CD4-positive, alpha-beta T cell (primary cell): Measurements from ENCODE around the gene RBP5. TPM values are rescaled to one million over a fixed set of nuclear protein-coding genes. Genes with fewer than 3 reads are reported as not detected.

ENCODE experiments used
- ATAC-seq: fragments of 200-7000 bp; cut with Tn5 transposase; one replicate; pipeline ENCODE4 v1.10.0; 2022; ENCODE audit warnings: mild to moderate bottlenecking; ENCODE audit not compliant: poor library complexity
- CTCF ChIA-PET: fragments of 350-600 bp; sonication (Branson Sonifier 250); formaldehyde crosslinking; loops from one replicate; lab custom pipeline; 2021; ENCODE audit warnings: antibody characterized with exemption, inconsistent platforms; lab: Charles Lee
- POLR2A ChIA-PET: fragments of 350-600 bp; sonication (Branson Sonifier 250); formaldehyde crosslinking; loops from one replicate; lab custom pipeline; 2021; ENCODE audit warnings: antibody characterized with exemption, inconsistent platforms; lab: Charles Lee
- DNase-seq, 14 experiments: peaks; one replicate each; pipeline ENCODE4 v3.0.0-alpha.2; 2013 to 2020; ENCODE audit warnings: mixed read lengths in 2 of 14
- H3K27ac ChIP-seq, 2 donors: one replicate each; pipeline versions ENCODE4 v1.5.1 to v1.7.0; 2013; ENCODE audit warnings: low read length in 2 of 2, low read depth in 1 of 2, mild to moderate bottlenecking in 1 of 2
- H3K27me3 ChIP-seq, 2 experiments: 1 replicate in 1 of 2; 2 replicates in 1 of 2; pipeline versions ENCODE4 v1.6.1 to v1.7.0; 2013; ENCODE audit warnings: low read length in 2 of 2, control low read depth in 1 of 2, mild to moderate bottlenecking in 1 of 2, moderate library complexity in 1 of 2; ENCODE audit not compliant: insufficient read depth in 2 of 2, control insufficient read depth in 1 of 2
- H3K36me3 ChIP-seq: one replicate; pipeline ENCODE4 v1.6.1; 2013; ENCODE audit warnings: low read length, control low read depth; ENCODE audit not compliant: insufficient read depth
- H3K4me1 ChIP-seq: one replicate; pipeline ENCODE4 v1.6.1; 2013; ENCODE audit warnings: low read length, control low read depth; ENCODE audit not compliant: insufficient read depth
- H3K4me3 ChIP-seq: one replicate; pipeline ENCODE4 v1.5.1; 2013; ENCODE audit warnings: mild to moderate bottlenecking, low read length, moderate library complexity
- H3K9me3 ChIP-seq, 2 experiments: 1 replicate in 1 of 2; 2 replicates in 1 of 2; pipeline versions ENCODE4 v1.6.1 to v1.7.0; 2013; ENCODE audit warnings: low read length in 2 of 2, mild to moderate bottlenecking in 2 of 2, control low read depth in 1 of 2, moderate library complexity in 1 of 2; ENCODE audit not compliant: control insufficient read depth in 1 of 2, insufficient read depth in 1 of 2
- H3K27ac Mint-ChIP-seq: one replicate; pipeline ENCODE4 v1.8.0; 2020; ENCODE audit warnings: mixed read lengths
- H3K27me3 Mint-ChIP-seq: one replicate; pipeline ENCODE4 v1.8.0; 2021; ENCODE audit warnings: mixed read lengths
- H3K36me3 Mint-ChIP-seq: one replicate; pipeline ENCODE4 v1.8.0; 2021; ENCODE audit warnings: low read depth, mixed read lengths
- H3K4me1 Mint-ChIP-seq: one replicate; pipeline ENCODE4 v1.8.0; 2021; ENCODE audit warnings: low read depth, mixed read lengths
- H3K4me3 Mint-ChIP-seq: one replicate; pipeline ENCODE4 v1.8.0; 2020; ENCODE audit warnings: mild to moderate bottlenecking, mixed read lengths
- H3K9me3 Mint-ChIP-seq: one replicate; pipeline ENCODE4 v1.8.0; 2020; ENCODE audit warnings: mixed read lengths
- intact Hi-C, 2 experiments: fragments of 100-400 bp; cut with DNase I in 1 of 2; cut with micrococcal nuclease in 1 of 2; formaldehyde crosslinking; loops; one replicate each; pipeline versions ENCODE4 v1.15.1 to v1.9.0; 2023 to 2025; cut with DNase I, micrococcal nuclease
- total RNA-seq, 174 experiments: library from RNA in 2 of 174; stranded (reverse) in 2 of 174; gene quantifications; one replicate each; pipeline ENCODE4 v1.2.3 and lab custom pipeline; 2021 to 2026
- TF ChIP-seq, protein P1 (sequence below): fragments of 200-600 bp; IDR thresholded peaks from one replicate; pipeline ENCODE4 v1.8.0; 2022; ENCODE audit warnings: antibody characterized with exemption, mild to moderate bottlenecking

RBP5 gene
- total RNA-seq, 2 experiments from 2014 or later, result not detected

DNA sequence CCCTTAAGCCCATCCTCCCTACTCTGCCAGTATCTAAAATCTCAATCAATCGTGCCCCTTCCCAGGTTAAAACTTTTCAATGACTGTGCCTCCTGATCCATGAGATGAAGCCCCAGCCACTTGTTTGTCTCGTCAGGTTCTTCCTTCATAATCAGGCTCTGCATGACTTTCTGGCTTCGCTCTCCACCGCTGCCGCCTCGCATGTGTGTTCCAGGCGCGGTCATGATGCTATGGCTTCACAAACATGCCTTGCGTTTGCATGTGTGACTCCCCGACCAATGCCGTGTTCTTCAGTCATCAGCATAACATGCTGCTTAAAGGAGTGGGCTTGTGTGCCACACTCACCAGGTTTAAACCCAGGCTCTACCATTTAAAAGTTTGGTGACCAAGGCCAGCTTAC is 14.7 kb downstream of the RBP5 start:
- Histone ChIP-seq H3K4me1 (peaks cover 23% of the 10 kb centered on the region), H3K27ac (no peak overlapping the region), H3K9me3 (no peaks in the 10 kb centered on the region), H3K36me3 (peaks cover 15% of the 10 kb centered on the region), H3K27me3 (no peaks in the 10 kb centered on the region), H3K4me3 (no peak overlapping the region)
- peaks cover 14% of the 10 kb centered on the region for H3K4me1 Mint-ChIP-seq
- H3K9me3 Mint-ChIP-seq, result no peaks in the 10 kb centered on the region
- H3K36me3 Mint-ChIP-seq, result peaks cover 40% of the 10 kb centered on the region
- DNase-seq, result peak in 1 of 14 experiments; percentile 10
- no peak overlapping the region for H3K4me3 Mint-ChIP-seq
- ChIA-PET POLR2A (interaction anchor here (1.2 kb wide), 2 partner anchors 96 to 241 kb away, joined by 5 to 7 read pairs; partner anchors contain the start of genes LPCAT3 and SPSB2), CTCF (interaction anchor here (1.4 kb wide), 1 partner anchor 223 kb away, joined by 4 read pairs; no protein-coding TSS in a partner anchor)
- no peaks in the 10 kb centered on the region for H3K27me3 Mint-ChIP-seq
- no peak overlapping the region for H3K27ac Mint-ChIP-seq
- TF ChIP-seq, protein P1, sequence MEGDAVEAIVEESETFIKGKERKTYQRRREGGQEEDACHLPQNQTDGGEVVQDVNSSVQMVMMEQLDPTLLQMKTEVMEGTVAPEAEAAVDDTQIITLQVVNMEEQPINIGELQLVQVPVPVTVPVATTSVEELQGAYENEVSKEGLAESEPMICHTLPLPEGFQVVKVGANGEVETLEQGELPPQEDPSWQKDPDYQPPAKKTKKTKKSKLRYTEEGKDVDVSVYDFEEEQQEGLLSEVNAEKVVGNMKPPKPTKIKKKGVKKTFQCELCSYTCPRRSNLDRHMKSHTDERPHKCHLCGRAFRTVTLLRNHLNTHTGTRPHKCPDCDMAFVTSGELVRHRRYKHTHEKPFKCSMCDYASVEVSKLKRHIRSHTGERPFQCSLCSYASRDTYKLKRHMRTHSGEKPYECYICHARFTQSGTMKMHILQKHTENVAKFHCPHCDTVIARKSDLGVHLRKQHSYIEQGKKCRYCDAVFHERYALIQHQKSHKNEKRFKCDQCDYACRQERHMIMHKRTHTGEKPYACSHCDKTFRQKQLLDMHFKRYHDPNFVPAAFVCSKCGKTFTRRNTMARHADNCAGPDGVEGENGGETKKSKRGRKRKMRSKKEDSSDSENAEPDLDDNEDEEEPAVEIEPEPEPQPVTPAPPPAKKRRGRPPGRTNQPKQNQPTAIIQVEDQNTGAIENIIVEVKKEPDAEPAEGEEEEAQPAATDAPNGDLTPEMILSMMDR, result no peak
- ATAC-seq, result no peak
- intact Hi-C loops, result no loop called here

DNA sequence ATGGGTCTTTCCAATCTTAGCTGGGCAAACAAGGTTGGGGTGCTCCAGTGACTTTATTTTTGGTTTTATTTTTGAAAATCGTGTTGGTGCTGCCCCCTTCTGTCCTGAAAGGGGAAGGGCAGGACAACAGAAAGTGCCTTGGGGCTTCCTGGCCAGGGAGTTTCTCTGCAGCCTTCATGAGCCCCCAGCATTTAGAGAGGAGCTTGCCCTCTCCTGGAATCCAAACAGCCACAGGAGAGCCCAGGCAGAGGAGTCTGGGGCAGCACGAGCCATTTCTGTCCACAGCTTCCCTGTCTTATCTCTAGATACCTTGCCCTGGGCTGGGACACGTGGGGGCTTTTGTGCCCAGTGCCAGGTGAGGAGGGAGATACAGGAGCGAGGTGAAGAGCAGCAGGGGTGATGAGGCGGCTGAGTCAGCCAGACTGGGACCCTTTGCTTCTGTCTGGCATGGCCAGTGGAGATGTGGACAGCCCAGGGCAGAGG is 15.3 kb downstream of the RBP5 start:
- DNase-seq, result peak in 12 of 14 experiments; percentile 11 to 79 (median 24)
- Histone ChIP-seq H3K27ac (no peak overlapping the region), H3K4me1 (peaks cover 23% of the 10 kb centered on the region), H3K36me3 (peaks cover 15% of the 10 kb centered on the region), H3K9me3 (no peaks in the 10 kb centered on the region), H3K27me3 (no peaks in the 10 kb centered on the region), H3K4me3 (no peak overlapping the region)
- Mint-ChIP-seq H3K27me3 (no peaks in the 10 kb centered on the region), H3K4me1 (peaks cover 18% of the 10 kb centered on the region), H3K9me3 (no peaks in the 10 kb centered on the region), H3K4me3 (peak overlapping the region; percentile 21), H3K27ac (no peak overlapping the region), H3K36me3 (peaks cover 43% of the 10 kb centered on the region)
- POLR2A ChIA-PET, result interaction anchor here (0.8 to 1.3 kb wide), 6 partner anchors 95 to 560 kb away, joined by 4 to 9 read pairs (median 5); partner anchors contain the start of genes C12orf57, LPCAT3, RNU7-1 and SPSB2
- peak; percentile 43 for ATAC-seq
- CTCF ChIA-PET, result interaction anchor here (0.9 to 1.5 kb wide), 11 partner anchors 9 to 261 kb away, joined by 3 to 8 read pairs (median 3); partner anchors contain the start of gene SPSB2
- intact Hi-C loops, result loop anchor here (1.0 to 2.0 kb wide), 3 partner anchors 189 to 245 kb away; no protein-coding TSS in a partner anchor
- TF ChIP-seq, protein P1, result peak; percentile 85

- no peak overlapping the region for H3K27ac ChIP-seq
- TF ChIP-seq, protein P1, result no peak
- Mint-ChIP-seq H3K27ac (no peak overlapping the region), H3K27me3 (no peaks in the 10 kb centered on the region), H3K36me3 (peaks cover 44% of the 10 kb centered on the region), H3K9me3 (no peaks in the 10 kb centered on the region), H3K4me1 (peaks cover 28% of the 10 kb centered on the region), H3K4me3 (no peak overlapping the region)
- H3K4me3 ChIP-seq, result no peak overlapping the region
- H3K4me1 ChIP-seq, result peaks cover 36% of the 10 kb centered on the region
- CTCF ChIA-PET, result interaction anchor here (1.2 to 1.5 kb wide), 3 partner anchors 33 to 243 kb away, joined by 3 to 7 read pairs (median 6); no protein-coding TSS in a partner anchor
- POLR2A ChIA-PET, result no interaction called here
- H3K27me3 ChIP-seq, result no peaks in the 10 kb centered on the region
- intact Hi-C loops, result loop anchor here in 1 of 2 experiments (2.0 kb wide), 1 partner anchor 243 kb away; no protein-coding TSS in a partner anchor
- peaks cover 11% of the 10 kb centered on the region for H3K36me3 ChIP-seq
- DNase-seq (no peak), ATAC-seq (no peak)
- H3K9me3 ChIP-seq, result no peaks in the 10 kb centered on the region
These were observed 16.6 kb downstream of the RBP5 start for GRCh38 chr12:7112041-7112440.
